ENCODE results near the gene STX8. TPM values are rescaled to one million over a fixed set of nuclear protein-coding genes. Genes with fewer than 3 reads are reported as not detected.

The STX8 gene
- total and polyA plus RNA-seq, 4 donors = 14.7 to 39.5 (median 28.7) TPM

- TF ChIP-seq FOXA2 (IDR thresholded peaks at IDR 0.05) = peak; percentile 8
- TF ChIP-seq EGR1 (IDR thresholded peaks at IDR 0.05; ENCODE audit: low read depth in 2 of 2) = no peak
- H3K4me1 ChIP-seq (ENCODE audit: control insufficient read depth in 4 of 4, insufficient read depth in 4 of 4, low read length in 3 of 4) = peaks cover 0 to 4% (median 0%) of the 10 kb centered on the region in 4 donors
- no peaks in the 10 kb centered on the region for H3K9me3 ChIP-seq (ENCODE audit: control insufficient read depth in 4 of 4, low read length in 3 of 4)
- H3K4me3 ChIP-seq (ENCODE audit: low read depth in 1 of 3, low read length in 3 of 3) = no peak overlapping the region
- H3K27me3 ChIP-seq (ENCODE audit: control insufficient read depth in 4 of 4, insufficient read depth in 4 of 4, low read length in 3 of 4) = no peaks in the 10 kb centered on the region
- WGBS = 74% methylated on average over 12 of the region's 12 CpGs
- no peaks in the 10 kb centered on the region for H3K36me3 ChIP-seq (ENCODE audit: control insufficient read depth in 4 of 4, insufficient read depth in 3 of 4, low read depth in 1 of 4, low read length in 3 of 4)
- DNase-seq (ENCODE audit: low spot score) = no peak
- H3K27ac ChIP-seq (ENCODE audit: low read depth in 1 of 2, low read length in 2 of 2) = no peak overlapping the region
- H3K9ac ChIP-seq (ENCODE audit: low read depth in 1 of 2, low read length in 2 of 2) = no peak overlapping the region
Measured at GRCh38 chr17:9537177-9537776, 38.3 kb downstream of the STX8 start.

DNA sequence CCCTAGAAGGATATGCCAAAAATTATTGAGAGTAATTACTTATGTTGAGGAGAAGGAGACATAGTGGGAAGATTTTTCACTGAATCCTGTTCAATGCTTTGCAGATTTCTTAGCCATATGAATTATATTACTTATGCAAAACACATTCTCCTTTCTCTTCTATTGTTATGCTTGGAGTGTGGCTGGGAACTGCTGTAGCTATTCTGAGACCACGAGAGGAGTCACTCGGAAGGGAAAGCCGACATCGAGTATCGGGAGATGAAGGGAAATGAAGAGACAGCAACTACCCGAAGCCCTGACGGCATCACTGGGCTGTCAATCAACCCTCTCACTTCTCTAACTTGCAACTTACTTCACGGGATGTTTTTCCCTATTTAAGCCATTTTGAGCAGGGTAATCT, 39.6 kb downstream of the STX8 start:
- Histone ChIP-seq H3K9me3 (ENCODE audit: control insufficient read depth in 4 of 4, low read length in 3 of 4) (no peaks in the 10 kb centered on the region), H3K27ac (ENCODE audit: low read depth in 1 of 2, low read length in 2 of 2) (no peak overlapping the region), H3K4me3 (ENCODE audit: low read depth in 1 of 3, low read length in 3 of 3) (no peak overlapping the region), H3K36me3 (ENCODE audit: control insufficient read depth in 4 of 4, insufficient read depth in 3 of 4, low read depth in 1 of 4, low read length in 3 of 4) (no peaks in the 10 kb centered on the region), H3K9ac (ENCODE audit: low read depth in 1 of 2, low read length in 2 of 2) (no peak overlapping the region), H3K27me3 (ENCODE audit: control insufficient read depth in 4 of 4, insufficient read depth in 4 of 4, low read length in 3 of 4) (no peaks in the 10 kb centered on the region), H3K4me1 (ENCODE audit: control insufficient read depth in 4 of 4, insufficient read depth in 4 of 4, low read length in 3 of 4) (peaks cover 0 to 4% (median 0%) of the 10 kb centered on the region in 4 donors)
- DNase-seq (ENCODE audit: low spot score) = no peak
- TF ChIP-seq SP1 (IDR thresholded peaks at IDR 0.05) (no peak), EGR1 (IDR thresholded peaks at IDR 0.05; ENCODE audit: low read depth in 2 of 2) (no peak), RXRA (IDR thresholded peaks at IDR 0.05) (no peak), MAX (IDR thresholded peaks at IDR 0.05) (no peak)
- TF ChIP-seq, protein P1, sequence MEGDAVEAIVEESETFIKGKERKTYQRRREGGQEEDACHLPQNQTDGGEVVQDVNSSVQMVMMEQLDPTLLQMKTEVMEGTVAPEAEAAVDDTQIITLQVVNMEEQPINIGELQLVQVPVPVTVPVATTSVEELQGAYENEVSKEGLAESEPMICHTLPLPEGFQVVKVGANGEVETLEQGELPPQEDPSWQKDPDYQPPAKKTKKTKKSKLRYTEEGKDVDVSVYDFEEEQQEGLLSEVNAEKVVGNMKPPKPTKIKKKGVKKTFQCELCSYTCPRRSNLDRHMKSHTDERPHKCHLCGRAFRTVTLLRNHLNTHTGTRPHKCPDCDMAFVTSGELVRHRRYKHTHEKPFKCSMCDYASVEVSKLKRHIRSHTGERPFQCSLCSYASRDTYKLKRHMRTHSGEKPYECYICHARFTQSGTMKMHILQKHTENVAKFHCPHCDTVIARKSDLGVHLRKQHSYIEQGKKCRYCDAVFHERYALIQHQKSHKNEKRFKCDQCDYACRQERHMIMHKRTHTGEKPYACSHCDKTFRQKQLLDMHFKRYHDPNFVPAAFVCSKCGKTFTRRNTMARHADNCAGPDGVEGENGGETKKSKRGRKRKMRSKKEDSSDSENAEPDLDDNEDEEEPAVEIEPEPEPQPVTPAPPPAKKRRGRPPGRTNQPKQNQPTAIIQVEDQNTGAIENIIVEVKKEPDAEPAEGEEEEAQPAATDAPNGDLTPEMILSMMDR (IDR thresholded peaks at IDR 0.05; ENCODE audit: low read depth, low read length, missing input control) = no peak
- TF ChIP-seq, protein P2, sequence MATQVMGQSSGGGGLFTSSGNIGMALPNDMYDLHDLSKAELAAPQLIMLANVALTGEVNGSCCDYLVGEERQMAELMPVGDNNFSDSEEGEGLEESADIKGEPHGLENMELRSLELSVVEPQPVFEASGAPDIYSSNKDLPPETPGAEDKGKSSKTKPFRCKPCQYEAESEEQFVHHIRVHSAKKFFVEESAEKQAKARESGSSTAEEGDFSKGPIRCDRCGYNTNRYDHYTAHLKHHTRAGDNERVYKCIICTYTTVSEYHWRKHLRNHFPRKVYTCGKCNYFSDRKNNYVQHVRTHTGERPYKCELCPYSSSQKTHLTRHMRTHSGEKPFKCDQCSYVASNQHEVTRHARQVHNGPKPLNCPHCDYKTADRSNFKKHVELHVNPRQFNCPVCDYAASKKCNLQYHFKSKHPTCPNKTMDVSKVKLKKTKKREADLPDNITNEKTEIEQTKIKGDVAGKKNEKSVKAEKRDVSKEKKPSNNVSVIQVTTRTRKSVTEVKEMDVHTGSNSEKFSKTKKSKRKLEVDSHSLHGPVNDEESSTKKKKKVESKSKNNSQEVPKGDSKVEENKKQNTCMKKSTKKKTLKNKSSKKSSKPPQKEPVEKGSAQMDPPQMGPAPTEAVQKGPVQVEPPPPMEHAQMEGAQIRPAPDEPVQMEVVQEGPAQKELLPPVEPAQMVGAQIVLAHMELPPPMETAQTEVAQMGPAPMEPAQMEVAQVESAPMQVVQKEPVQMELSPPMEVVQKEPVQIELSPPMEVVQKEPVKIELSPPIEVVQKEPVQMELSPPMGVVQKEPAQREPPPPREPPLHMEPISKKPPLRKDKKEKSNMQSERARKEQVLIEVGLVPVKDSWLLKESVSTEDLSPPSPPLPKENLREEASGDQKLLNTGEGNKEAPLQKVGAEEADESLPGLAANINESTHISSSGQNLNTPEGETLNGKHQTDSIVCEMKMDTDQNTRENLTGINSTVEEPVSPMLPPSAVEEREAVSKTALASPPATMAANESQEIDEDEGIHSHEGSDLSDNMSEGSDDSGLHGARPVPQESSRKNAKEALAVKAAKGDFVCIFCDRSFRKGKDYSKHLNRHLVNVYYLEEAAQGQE (IDR thresholded peaks at IDR 0.05) = no peak
- WGBS = 96% methylated on average over 8 of the region's 8 CpGs

DNA sequence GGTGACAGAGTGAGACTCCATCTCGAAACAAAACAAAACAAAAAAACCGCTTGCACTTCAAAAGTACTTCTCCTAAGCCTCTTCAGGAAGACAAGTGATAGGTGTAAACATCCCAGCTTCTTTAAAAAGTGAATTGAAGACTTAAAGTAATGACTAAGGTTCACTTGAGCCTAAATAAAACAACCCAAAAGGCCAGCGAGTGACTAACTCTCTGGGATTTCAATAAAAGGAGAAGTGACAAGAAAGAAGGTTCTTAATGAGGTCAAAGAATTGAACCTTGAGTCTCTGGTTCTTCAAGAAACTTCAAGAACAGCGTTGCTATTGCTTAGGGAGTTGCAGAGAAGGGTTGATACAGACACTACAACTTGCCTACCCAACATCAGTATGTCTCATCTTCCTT, 42.2 kb downstream of the STX8 start:
- 94% methylated on average over 4 of the region's 4 CpGs for WGBS
- H3K27ac ChIP-seq (ENCODE audit: low read depth in 1 of 2, low read length in 2 of 2) = no peak overlapping the region
- no peak for TF ChIP-seq GABPA (IDR thresholded peaks at IDR 0.05 in 1 of 2, conservative IDR thresholded peaks at IDR 0.05 in 1 of 2)
- no peak for TF ChIP-seq YY1 (IDR thresholded peaks at IDR 0.05)
- no peak for TF ChIP-seq ATF3 (IDR thresholded peaks at IDR 0.05)
- no peak for TF ChIP-seq RAD21 (IDR thresholded peaks at IDR 0.05)
- TF ChIP-seq FOXA2 (IDR thresholded peaks at IDR 0.05) = no peak
- TF ChIP-seq RXRA (IDR thresholded peaks at IDR 0.05) = no peak
- TF ChIP-seq, protein P2 (IDR thresholded peaks at IDR 0.05) = no peak
- TF ChIP-seq, protein P3, sequence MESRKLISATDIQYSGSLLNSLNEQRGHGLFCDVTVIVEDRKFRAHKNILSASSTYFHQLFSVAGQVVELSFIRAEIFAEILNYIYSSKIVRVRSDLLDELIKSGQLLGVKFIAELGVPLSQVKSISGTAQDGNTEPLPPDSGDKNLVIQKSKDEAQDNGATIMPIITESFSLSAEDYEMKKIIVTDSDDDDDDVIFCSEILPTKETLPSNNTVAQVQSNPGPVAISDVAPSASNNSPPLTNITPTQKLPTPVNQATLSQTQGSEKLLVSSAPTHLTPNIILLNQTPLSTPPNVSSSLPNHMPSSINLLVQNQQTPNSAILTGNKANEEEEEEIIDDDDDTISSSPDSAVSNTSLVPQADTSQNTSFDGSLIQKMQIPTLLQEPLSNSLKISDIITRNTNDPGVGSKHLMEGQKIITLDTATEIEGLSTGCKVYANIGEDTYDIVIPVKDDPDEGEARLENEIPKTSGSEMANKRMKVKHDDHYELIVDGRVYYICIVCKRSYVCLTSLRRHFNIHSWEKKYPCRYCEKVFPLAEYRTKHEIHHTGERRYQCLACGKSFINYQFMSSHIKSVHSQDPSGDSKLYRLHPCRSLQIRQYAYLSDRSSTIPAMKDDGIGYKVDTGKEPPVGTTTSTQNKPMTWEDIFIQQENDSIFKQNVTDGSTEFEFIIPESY (IDR thresholded peaks at IDR 0.05) = no peak
- TF ChIP-seq EGR1 (IDR thresholded peaks at IDR 0.05; ENCODE audit: low read depth in 2 of 2) = no peak
- TF ChIP-seq SP1 (IDR thresholded peaks at IDR 0.05) = no peak
- no peak for TF ChIP-seq MAX (IDR thresholded peaks at IDR 0.05)

More for the DNA sequence above, 42.2 kb downstream of the STX8 start:
- no peaks in the 10 kb centered on the region for H3K27me3 ChIP-seq (ENCODE audit: control insufficient read depth in 4 of 4, insufficient read depth in 4 of 4, low read length in 3 of 4)
- H3K36me3 ChIP-seq (ENCODE audit: control insufficient read depth in 4 of 4, insufficient read depth in 3 of 4, low read depth in 1 of 4, low read length in 3 of 4) = no peaks in the 10 kb centered on the region
- H3K4me3 ChIP-seq (ENCODE audit: low read depth in 1 of 3, low read length in 3 of 3) = no peak overlapping the region
- no peaks in the 10 kb centered on the region for H3K9me3 ChIP-seq (ENCODE audit: control insufficient read depth in 4 of 4, low read length in 3 of 4)
- DNase-seq (ENCODE audit: low spot score) = no peak
- peaks cover 0 to 4% (median 0%) of the 10 kb centered on the region in 4 donors for H3K4me1 ChIP-seq (ENCODE audit: control insufficient read depth in 4 of 4, insufficient read depth in 4 of 4, low read length in 3 of 4)
- no peak overlapping the region for H3K9ac ChIP-seq (ENCODE audit: low read depth in 1 of 2, low read length in 2 of 2)

Data from liver (tissue), 9 donors.